Bronchial epithelial cell (primary cell): Measurements from ENCODE around the gene SH3GL2. TPM values are rescaled to one million over a fixed set of nuclear protein-coding genes. Genes with fewer than 3 reads are reported as not detected.

Experiments
- DNase-seq: peaks from one replicate; pipeline ENCODE4 v3.0.0-alpha.2; 2010; ENCODE audit warnings: low read depth
- FAIRE-seq: peaks from 2 replicates; lab custom pipeline; 2011; peaks lifted over from hg19 to GRCh38; lab: Jason Lieb, UNC
- H3K27me3 ChIP-seq: 2 replicates; pipeline ENCODE4 v1.5.1; 2011; ENCODE audit warnings: low read length; ENCODE audit not compliant: control insufficient read depth, insufficient read depth
- H3K36me3 ChIP-seq: 2 replicates; pipeline ENCODE4 v1.5.1; 2011; ENCODE audit warnings: low read length; ENCODE audit not compliant: control insufficient read depth, insufficient read depth
- H3K4me3 ChIP-seq: 2 replicates; pipeline ENCODE4 v1.5.1; 2011; ENCODE audit warnings: mild to moderate bottlenecking, low read depth, low read length, control low read depth
- CTCF ChIP-seq: IDR thresholded peaks from 2 replicates; pipeline ENCODE4 v1.5.1; 2011; ENCODE audit warnings: mild to moderate bottlenecking, moderate library complexity, low read length, control low read depth, inconsistent platforms; ENCODE audit not compliant: insufficient read depth, severe bottlenecking
- total RNA-seq: library from RNA; depleted of rRNA; stranded (reverse); fragments of >200 nt; gene quantifications from 2 replicates; pipeline ENCODE4 v1.2.1, GENCODE V29; 2014

Gene SH3GL2
- total RNA-seq, 1 donor from 2014 or later: not detected

GRCh38 chr9:17829812-17830385 is 251.0 kb downstream of the SH3GL2 start:
- Histone ChIP-seq H3K27me3 (no peaks in the 10 kb centered on the region), H3K4me3 (no peak overlapping the region), H3K36me3 (no peaks in the 10 kb centered on the region)
- FAIRE-seq (peak; percentile 28), DNase-seq (no peak)
- TF ChIP-seq CTCF: no peak

- no peak for TF ChIP-seq CTCF
- DNase-seq (peak; percentile 28), FAIRE-seq (no peak)
- H3K27me3 ChIP-seq: no peaks in the 10 kb centered on the region
- H3K4me3 ChIP-seq: no peak overlapping the region
- H3K36me3 ChIP-seq: no peaks in the 10 kb centered on the region
These were observed 253.9 kb downstream of the SH3GL2 start for GRCh38 chr9:17832812-17833211.

GRCh38 chr9:17833846-17834245 is 255.0 kb downstream of the SH3GL2 start:
- TF ChIP-seq CTCF: no peak
- DNase-seq: no peak
- no peak for FAIRE-seq
- Histone ChIP-seq H3K36me3 (no peaks in the 10 kb centered on the region), H3K4me3 (no peak overlapping the region), H3K27me3 (no peaks in the 10 kb centered on the region)

- TF ChIP-seq CTCF: no peak
- Histone ChIP-seq H3K36me3 (no peaks in the 10 kb centered on the region), H3K4me3 (no peak overlapping the region), H3K27me3 (no peaks in the 10 kb centered on the region)
- DNase-seq: no peak
- FAIRE-seq: no peak
These were observed 259.1 kb downstream of the SH3GL2 start for GRCh38 chr9:17837965-17838364.

GRCh38 chr9:17839776-17840175 is 260.9 kb downstream of the SH3GL2 start:
- DNase-seq: no peak
- H3K27me3 ChIP-seq: no peaks in the 10 kb centered on the region
- no peaks in the 10 kb centered on the region for H3K36me3 ChIP-seq
- no peak overlapping the region for H3K4me3 ChIP-seq
- no peak for FAIRE-seq
- no peak for TF ChIP-seq CTCF

GRCh38 chr9:17843236-17843635 is 264.4 kb downstream of the SH3GL2 start:
- Histone ChIP-seq H3K36me3 (no peaks in the 10 kb centered on the region), H3K27me3 (no peaks in the 10 kb centered on the region), H3K4me3 (no peak overlapping the region)
- no peak for FAIRE-seq
- no peak for TF ChIP-seq CTCF
- DNase-seq: no peak
